SHP77 (cell line): ENCODE data around the gene RAC3.

Experiments used
- DNase-seq, 2 experiments: peaks; one replicate each; lab custom pipeline; 2025; lab: John Stamatoyannopoulos, UW

Gene RAC3

DNA sequence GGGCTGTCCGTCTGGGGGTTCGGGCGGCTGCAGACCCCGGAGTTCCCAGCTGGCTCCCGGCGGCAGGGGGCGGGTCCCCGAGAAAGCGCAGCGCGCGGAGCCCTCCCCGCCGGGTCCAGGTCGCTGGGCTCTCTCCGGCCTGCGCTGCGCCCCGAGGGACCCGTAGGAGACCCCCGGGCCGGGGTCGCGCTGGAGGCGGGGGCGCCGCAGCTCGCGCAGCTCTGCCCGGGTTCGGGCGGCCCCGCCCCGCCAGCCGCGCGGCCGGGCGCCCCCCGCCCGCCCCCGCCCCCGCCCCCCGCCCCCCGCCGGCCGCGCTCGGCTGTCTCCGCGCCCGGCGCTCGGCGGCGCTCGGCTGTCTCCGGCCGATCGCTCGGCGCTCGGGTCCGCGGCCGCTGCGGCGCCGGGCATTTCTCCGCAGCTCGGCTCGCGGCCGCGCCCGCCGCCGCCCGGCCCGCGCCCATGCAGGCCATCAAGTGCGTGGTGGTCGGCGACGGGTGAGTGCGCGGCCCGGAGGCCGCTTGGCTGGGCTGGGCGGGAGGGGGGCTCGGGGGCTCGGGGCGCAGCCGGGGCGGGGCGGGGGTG lies at the start of gene RAC3:
Gene RAC3 (plus strand): TSS at position 376 of the 582 bp plus-strand sequence. CDS start 84 bp downstream, at position 460.
- DNase-seq, result peak in 1 of 2 experiments; percentile 39

DNA sequence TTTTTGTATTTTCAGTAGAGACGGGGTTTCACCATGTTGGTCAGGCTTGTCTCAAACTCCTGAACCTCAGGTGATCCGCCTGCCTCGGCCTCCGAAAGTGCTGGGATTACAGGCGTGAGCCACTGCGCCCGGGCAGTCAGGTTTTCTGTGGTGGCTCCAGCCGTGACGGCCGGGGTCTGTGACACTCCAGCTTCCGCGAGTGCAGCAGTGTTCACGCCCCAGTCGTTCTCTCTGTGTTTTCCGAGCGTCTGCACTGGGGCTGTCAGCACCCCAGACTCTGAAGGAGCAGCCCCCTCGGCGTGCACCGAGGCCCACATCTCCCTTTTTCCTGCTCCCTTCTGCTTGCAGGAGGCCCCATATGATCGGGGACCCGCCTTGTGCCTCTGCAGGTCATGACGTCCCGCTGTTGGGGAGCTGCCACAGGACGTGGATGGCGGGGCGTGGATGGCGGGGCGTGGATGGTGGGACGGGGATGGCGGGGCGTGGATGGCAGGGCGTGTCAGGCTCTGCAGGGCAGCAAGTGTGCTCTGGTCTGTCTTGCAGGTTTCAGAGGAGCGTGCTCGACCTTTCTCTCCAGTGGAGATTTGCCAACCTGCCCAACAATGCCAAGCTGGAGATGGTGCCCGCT lies 48.4 kb upstream of the RAC3 start:
- no peak for DNase-seq

DNA sequence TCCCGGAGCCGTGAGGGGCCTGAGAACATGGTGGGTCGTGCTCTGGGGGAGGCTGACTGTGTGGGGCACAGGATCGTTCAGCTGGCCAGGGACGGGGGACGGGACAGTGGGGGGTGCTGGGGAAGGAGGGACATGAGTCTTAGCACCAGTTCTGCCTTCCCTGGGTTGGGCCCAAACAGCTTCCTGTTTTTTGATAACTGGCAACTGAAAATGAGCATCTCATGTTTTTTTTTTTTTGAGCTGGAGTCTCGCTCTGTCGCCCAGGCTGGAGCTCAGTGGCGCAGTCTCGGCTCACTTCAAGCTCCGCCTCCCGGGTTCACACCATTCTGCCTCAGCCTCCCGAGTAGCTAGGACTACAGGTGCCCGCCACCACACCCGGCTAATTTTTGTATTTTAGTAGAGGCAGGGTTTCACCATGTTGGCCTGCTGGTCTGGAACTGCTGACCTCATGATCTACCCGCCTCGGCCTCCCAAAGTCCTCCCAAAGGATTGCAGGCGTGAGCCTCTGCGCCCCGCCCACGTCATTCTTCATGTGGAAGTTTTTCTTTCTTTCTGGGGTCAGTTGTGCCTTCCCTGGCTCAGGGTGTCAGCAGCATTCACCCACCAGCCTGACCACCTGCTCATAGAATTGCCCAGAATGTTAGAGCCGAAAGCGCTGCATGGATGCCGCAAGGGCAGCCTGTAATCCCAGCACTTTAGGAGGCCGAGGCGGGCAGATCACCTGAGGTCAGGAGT lies 47.7 kb upstream of the RAC3 start:
- no peak for DNase-seq

DNA sequence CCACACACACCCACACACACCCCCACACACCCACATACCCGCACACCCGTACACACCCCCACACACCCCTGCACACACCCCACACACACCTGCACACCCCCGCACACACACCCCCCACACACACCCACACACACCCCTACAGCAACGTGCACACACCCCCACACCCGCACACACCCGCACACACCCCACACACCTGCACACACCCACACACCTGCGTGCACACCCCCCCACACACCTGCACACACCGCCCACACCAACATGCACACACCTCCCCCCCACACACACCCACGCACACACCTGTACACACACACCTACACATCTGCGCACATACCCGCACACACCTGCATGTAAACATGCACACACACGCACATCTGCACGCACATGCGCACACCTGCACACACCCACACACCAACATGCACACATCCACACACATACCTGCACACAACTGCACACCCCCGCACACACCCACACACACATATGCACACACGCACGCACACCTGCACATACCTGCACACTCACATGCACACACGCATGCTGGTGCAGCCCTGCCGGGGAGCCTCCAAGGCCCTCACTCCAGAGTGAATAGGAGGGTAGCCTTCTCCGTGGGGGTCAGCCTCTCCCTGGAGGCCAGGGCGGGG lies 46.6 kb upstream of the RAC3 start:
- DNase-seq, result no peak

DNA sequence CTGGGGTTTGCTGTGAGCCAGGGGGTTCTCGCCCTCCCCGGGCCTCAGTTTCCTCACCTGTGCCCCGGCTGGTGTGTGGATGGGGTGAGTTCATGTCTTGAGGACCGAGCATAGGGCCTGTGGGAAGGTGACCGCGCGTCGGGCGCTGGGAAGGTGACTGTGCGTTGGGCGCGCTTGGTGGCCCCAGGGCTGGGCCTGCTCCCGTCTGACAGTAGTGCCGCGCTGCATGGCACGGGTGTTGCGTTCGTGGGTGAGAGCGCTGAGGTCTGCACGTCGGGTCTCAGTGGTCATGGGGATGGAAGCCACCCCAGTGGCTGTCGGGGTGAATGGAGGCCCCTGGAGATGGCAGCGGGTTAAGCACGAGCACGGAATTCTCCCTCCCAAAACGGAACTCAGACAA lies 44.9 kb upstream of the RAC3 start:
- no peak for DNase-seq

DNA sequence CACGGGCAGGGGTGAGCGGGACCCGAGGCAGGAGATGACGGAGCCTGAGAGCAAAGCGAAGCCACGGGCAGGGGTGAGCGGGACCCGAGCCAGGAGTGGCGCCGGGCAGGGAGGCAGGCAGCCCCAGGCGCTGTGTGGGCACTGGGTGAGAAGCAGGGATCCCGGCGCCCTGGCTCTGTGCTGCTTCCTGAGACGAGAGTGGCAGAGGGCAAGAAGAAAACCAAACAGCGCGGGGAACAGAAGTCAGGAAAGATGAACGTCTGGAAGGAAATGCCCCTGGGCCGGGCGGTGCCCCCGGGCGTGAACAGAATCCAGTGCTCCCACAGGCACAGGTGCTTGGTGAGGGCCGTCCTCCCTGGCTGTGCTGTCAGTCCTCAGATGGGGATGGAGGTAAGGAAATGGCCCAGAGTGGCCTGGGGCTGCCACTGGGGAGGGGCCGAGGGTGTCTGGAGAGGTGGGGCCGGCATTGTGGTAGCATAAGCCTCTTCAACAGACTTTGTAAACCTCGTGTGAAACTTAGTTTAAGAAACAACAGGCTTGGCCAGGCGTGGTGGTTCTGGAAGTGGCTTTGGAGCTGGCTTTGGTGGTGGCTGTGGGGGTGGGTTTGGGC lies 44.2 kb upstream of the RAC3 start:
- DNase-seq, result no peak

GRCh38 chr17:81990836-81991683 lies 40.4 kb upstream of the RAC3 start:
- no peak for DNase-seq

DNA sequence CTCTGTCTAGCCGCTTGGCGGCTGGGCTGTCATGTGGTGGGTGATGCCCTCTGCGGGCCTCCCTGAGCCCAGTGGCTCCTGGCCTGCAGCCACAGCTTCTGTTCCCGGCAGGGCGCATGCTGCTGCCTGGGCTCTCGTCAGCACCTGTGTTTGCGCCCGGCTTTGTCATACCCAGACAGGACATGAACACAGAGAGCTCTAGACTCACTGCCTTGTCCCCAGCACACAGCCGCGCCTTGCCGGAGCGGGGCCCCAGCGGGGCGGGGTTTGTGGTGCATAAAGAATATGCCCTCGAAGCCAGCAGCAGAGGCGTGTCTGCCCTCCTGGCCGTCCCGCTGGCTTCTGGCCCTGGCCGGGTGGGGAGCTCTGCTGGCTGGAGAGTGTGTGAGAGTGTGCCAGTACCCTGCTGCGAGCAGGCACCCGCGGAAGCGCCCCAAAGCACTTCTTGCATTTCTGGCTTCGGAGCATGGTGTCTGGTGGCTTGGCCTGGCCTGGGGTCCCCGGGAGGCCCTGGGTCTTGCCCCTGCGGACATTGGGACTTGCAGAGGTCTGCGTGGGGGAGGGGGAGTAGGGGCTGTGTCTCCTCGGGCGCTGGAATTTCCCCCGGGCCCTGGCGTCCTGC lies 39.7 kb upstream of the RAC3 start:
- peak; percentile 98 to 99 for DNase-seq

DNA sequence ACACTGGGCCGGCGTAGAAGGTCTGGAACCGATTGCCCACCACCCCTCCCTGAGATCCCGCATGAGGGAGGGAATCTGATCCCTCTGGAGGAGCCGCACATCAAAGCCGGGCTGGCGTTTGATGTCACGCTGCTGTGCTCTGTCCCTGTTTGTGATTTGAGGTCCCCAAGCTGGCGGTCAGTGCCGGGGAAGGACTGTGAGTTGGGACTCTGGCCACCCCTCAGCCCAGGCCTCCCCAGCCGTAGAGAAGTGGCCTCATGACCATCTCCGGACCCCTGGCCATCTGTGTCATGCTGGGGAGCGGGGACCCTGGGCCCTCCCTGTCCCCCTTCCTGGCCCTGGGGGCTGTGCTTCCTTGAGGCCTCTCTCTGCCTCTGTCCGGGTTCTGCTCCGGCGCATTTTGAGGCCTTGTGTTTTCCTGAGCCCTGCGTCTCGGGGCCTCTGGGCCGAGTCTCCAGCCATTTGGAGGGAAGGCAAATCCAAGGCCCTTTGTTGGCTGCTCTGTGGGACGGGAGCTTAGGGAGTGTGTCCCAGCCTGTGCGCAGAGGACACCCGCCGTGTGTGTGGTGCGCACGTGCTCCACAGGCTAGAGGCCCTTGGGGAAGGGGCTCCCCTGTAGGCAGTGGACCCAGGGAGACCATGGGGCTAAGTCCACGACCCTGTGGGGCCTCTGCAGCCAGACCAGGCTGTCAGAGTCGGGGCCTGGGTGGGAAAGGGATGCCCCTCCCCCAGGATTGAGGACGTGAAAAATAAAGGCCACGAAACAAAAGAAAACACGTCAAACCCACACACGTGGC lies 39.0 kb upstream of the RAC3 start:
- DNase-seq, result no peak

DNA sequence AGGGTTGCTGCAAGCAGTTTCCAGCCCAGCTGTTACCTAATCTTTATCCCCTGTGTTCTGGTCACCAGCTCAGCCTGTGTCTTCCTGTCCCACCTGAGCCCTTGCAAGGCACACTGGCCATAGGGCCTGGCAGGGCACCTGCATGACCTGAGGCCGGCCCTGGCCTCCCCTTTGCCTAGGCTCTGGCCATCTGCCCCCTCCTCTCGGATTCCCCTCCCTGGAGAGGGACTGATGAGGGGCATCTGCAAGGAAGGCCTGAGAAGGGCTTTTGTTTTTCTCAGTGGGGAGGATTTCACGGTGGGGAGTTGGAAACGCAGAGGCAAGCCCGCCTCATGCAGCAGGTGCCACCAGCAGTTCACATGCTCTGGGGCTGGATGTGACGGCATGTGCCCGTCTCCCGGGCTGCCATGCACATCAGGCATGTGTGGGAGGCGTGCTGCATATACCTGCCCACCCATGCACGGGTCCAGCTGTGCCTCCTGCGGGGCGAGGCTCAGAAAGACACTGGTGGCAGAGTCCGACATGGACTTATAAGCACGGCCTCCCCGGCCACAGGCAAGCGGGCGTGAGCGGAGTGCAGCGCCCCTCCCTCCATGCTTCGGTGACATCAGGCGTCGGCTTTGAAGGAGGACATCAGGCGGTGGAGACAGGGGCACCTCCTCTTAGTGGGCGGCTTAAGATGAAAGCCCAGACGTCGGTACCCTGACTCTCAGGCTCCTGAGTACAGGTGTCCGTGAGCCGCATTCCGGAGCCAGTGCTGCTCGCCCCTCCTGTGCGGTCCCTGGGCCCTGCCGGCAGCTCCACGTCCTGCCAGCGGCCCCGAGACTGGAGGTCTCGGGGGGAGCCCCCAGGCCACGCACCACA lies 37.5 kb upstream of the RAC3 start:
- no peak for DNase-seq

GRCh38 chr17:81994593-81995462 lies 36.6 kb upstream of the RAC3 start:
- DNase-seq, result no peak

DNA sequence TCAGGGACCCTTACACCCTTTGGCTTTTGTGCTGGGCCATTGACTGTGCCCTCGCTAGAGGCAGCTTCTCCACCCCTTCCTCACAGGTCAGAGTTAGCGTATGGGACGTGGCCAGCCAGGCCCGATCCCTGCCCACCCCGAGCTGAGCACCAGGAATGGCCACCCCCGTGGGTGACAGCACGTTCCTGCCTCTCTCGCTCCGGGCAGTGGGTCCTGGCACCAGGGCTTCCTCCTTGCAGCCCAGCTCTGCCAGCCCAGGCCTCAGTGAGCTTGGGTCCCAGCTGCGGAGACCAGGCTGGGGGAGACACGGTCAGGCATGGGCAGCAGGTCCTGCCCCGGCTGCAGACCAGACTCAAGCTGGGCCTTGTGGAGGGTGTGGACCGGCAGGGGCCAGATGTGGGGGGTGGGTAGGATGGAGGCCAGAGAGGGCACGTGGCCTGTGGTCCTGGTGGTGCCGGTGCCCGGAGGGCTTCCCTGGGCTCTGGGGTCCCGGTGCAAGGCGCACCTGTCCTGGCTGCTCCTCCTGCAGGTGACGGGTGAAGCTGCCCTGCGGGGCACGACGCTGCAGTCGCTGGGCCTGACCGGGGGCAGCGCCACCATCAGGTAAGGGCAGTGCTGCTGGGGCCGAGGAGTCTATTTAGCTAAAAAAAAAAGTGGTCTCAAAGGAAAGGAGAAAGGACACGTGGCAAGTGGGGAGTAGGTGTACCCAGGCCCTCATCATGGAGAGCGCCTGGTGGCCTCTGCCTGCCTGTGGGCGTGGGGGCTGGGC lies 35.8 kb upstream of the RAC3 start:
- no peak for DNase-seq

GRCh38 chr17:81996232-81996756 lies 35.2 kb upstream of the RAC3 start:
- DNase-seq, result no peak

GRCh38 chr17:81996757-81997441 lies 34.6 kb upstream of the RAC3 start:
- no peak for DNase-seq

DNA sequence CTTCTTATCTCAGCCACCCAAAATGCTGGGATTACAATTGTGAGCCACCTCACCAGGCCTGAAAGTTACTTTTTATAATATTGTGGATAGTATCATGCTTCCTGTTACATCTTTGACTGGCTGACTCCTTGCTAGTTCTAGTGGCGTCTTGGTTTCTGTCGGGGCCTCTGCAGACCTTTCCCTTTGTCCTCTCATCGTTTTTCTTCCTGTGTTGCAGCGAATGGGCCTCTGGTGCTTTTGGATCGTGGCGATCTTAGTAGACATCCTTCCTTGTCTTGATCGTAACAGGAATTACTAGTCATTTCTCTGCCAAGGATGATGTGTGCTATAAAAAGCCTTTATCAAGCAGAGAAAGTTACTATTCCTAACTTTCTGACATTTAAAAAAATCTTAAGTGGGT lies 33.3 kb upstream of the RAC3 start:
- no peak for DNase-seq

GRCh38 chr17:81998691-81999438 lies 32.6 kb upstream of the RAC3 start:
- DNase-seq, result no peak
